ENCODE results near the gene CCKAR. TPM values are rescaled to one million over a fixed set of nuclear protein-coding genes. Genes with fewer than 3 reads are reported as not detected.

CCKAR gene
- total and polyA plus RNA-seq, 2 of the 8 experiments (the other 6 are each of a cell fraction or from before 2014, with no cell fraction given), result not detected

DNA sequence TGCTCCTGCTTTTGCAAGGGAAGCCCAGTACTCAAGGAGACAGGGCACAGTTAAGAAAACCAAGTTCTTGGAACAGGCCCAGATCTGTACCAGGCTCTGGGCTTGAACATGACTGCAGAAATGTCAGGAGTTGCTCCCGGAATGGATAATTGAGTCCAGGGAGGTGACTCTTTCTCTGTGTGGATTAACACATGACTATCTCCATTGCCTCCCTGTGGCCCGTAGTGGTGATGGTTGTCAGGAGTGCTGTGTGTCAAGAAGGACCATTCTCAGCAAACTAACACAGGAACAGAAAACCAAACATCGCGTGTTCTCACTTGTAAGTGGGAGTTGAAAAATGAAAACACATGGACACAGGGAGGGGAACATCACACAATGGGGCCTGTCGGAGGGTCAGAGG lies 39.9 kb downstream of the CCKAR start:
- ChIA-PET POLR2A (ENCODE audit: partially characterized antibody) (interaction anchor here (1.0 kb wide), 1 partner anchor 9 kb away, joined by 5 read pairs; no protein-coding TSS in a partner anchor), CTCF (ENCODE audit: partially characterized antibody) (interaction anchor here (0.8 to 3.6 kb wide), 3 partner anchors 9 to 119 kb away, joined by 3 to 18 read pairs (median 5); no protein-coding TSS in a partner anchor)
- H3K56ac ChIP-seq (replicated peaks; ENCODE audit: insufficient read length, low read depth, low read length), result no peak overlapping the region
- no peaks in the 10 kb centered on the region for H3K79me2 ChIP-seq (ENCODE audit: control insufficient read depth in 1 of 2, insufficient read depth in 2 of 2, low read length in 2 of 2)
- H3K23me2 ChIP-seq (ENCODE audit: low read depth, low read length), result no peaks in the 10 kb centered on the region; the same call in 1 of the 2 replicates
- no peak overlapping the region for H2BK20ac ChIP-seq (ENCODE audit: low read length)
- H3K14ac ChIP-seq (ENCODE audit: insufficient read length), result no peak overlapping the region
- H2BK12ac ChIP-seq (ENCODE audit: low read depth, low read length), result no peak overlapping the region
- WGBS, 2 experiments (ENCODE audit: extremely low coverage in 1 of 2, insufficient coverage in 1 of 2, insufficient read length in 1 of 2, insufficient replicate concordance in 2 of 2, low coverage in 1 of 2, low lambda C conversion rate in 2 of 2, missing lambda C conversion rate in 1 of 2), result 89% methylated on average over 5 of the region's 5 CpGs; no CpG with 5 or more reads in 1 of the 2 experiments
- no peak overlapping the region for H3K27ac ChIP-seq (ENCODE audit: low read depth, low read length)
- H4K91ac ChIP-seq (replicated peaks; ENCODE audit: insufficient read length, low read length), result no peak overlapping the region
- H4K8ac ChIP-seq (ENCODE audit: extremely low read depth, insufficient read depth, low read length), result no peak overlapping the region
- H4K5ac ChIP-seq (ENCODE audit: insufficient read length, low read depth, low read length), result no peak overlapping the region
- no peak overlapping the region for H2BK5ac ChIP-seq (ENCODE audit: low read depth, low read length)
- FAIRE-seq, result no peak
- no peak overlapping the region for H3K4me3 ChIP-seq (ENCODE audit: extremely low read depth in 1 of 4, insufficient read depth in 2 of 4, low read depth in 3 of 4, low read length in 4 of 4)
- no peak overlapping the region for H3K23ac ChIP-seq (ENCODE audit: insufficient read length)
- no peak overlapping the region for H3K4ac ChIP-seq (replicated peaks; ENCODE audit: insufficient read length, low read depth, low read length)
- no peak overlapping the region for H2BK120ac ChIP-seq (replicated peaks; ENCODE audit: low read depth, low read length)
- peaks cover 4 to 11% (median 8%) of the 10 kb centered on the region in 4 experiments for H3K4me1 ChIP-seq (replicated peaks in 1 of 4; ENCODE audit: control insufficient read depth in 3 of 4, insufficient read depth in 4 of 4, low read length in 3 of 4)
- H3K27me3 ChIP-seq (replicated peaks in 1 of 4; ENCODE audit: control insufficient read depth in 3 of 4, extremely low read depth in 1 of 4, insufficient read depth in 3 of 4, low read length in 3 of 4), result no peaks in the 10 kb centered on the region
- no peak overlapping the region for H3K4me2 ChIP-seq (ENCODE audit: insufficient read depth in 1 of 2, low read depth in 2 of 2, low read length in 2 of 2)
- H4K20me1 ChIP-seq (replicated peaks in 1 of 2; ENCODE audit: control insufficient read depth in 1 of 2, insufficient read depth in 2 of 2, low read length in 2 of 2), result no peaks in the 10 kb centered on the region
- H2BK15ac ChIP-seq (ENCODE audit: low read length), result no peak overlapping the region
- no peak for DNase-seq (ENCODE audit: low read depth in 1 of 2, low spot score in 2 of 2)
- 0 out of 4 replicates have a peak, but pooled peaks cover 0 to 2% of the 10 kb centered on the region in 2 experiments for H3K9me3 ChIP-seq (ENCODE audit: insufficient read depth in 2 of 2, low read depth in 1 of 2, low read length in 1 of 2)
- no peak overlapping the region for H2AK5ac ChIP-seq (ENCODE audit: low read depth, low read length)
- no peaks in the 10 kb centered on the region for H3K79me1 ChIP-seq (ENCODE audit: low read depth, low read length)
- H3K36me3 ChIP-seq (ENCODE audit: control insufficient read depth in 2 of 4, insufficient read depth in 4 of 4, low read length in 3 of 4), result no peaks in the 10 kb centered on the region
- TF ChIP-seq HDAC6 (IDR thresholded peaks at IDR 0.05; ENCODE audit: low read depth, low read length), result no peak
- TF ChIP-seq MAX (IDR thresholded peaks at IDR 0.05), result no peak
- no peak for TF ChIP-seq JUN (IDR thresholded peaks at IDR 0.05; ENCODE audit: low read depth, low read length)
- no peak for TF ChIP-seq BCL11A (IDR thresholded peaks at IDR 0.05; ENCODE audit: low read depth in 2 of 2, low read length in 2 of 2)
- TF ChIP-seq RXRA (IDR thresholded peaks at IDR 0.05; ENCODE audit: insufficient read depth, low read depth, low read length), result no peak
- no peak for TF ChIP-seq POLR2AphosphoS5 (IDR thresholded peaks at IDR 0.05; ENCODE audit: low read depth, low read length)
- no peak overlapping the region for H3K18ac ChIP-seq (ENCODE audit: extremely low read depth, low read length)
- no peak overlapping the region for H2AFZ ChIP-seq (ENCODE audit: low read length)
- no peak overlapping the region for H3K9ac ChIP-seq (replicated peaks in 1 of 4; ENCODE audit: extremely low read depth in 1 of 4, low read depth in 3 of 4, low read length in 3 of 4)
